Measurements from ENCODE around the gene ELMOD1.
A peak's percentile ranks its signal among the peaks of the same experiment; 100 is the strongest.

Gene ELMOD1

GRCh38 chr11:107583629-107584195 lies 7.2 kb upstream of the ELMOD1 start:
- no peak for DNase-seq

- no peak for DNase-seq
Observed at GRCh38 chr11:107587306-107587979, 3.5 kb upstream of the ELMOD1 start.

- peak in 20 of 51 donors; percentile 8 to 75 (median 26) for DNase-seq
Observed at GRCh38 chr11:107591378-107592230, 657 bp downstream of the ELMOD1 start.

GRCh38 chr11:107592231-107592590 lies 1.3 kb downstream of the ELMOD1 start:
- peak in 1 of 51 donors; percentile 70 for DNase-seq

GRCh38 chr11:107592813-107593212 lies 1.9 kb downstream of the ELMOD1 start:
- DNase-seq, result peak in 2 of 51 donors; percentile 13 to 41

GRCh38 chr11:107593951-107594350 lies 3.0 kb downstream of the ELMOD1 start:
- DNase-seq, result no peak

- DNase-seq, result no peak
Observed at GRCh38 chr11:107594736-107595135, 3.8 kb downstream of the ELMOD1 start.

GRCh38 chr11:107598225-107599139 lies 7.5 kb downstream of the ELMOD1 start:
- peak in 1 of 51 donors; percentile 3 for DNase-seq

- no peak for DNase-seq
Observed at GRCh38 chr11:107605061-107606006, 14.4 kb downstream of the ELMOD1 start.

- no peak for DNase-seq
Observed at GRCh38 chr11:107606141-107606540, 15.2 kb downstream of the ELMOD1 start.

GRCh38 chr11:107608809-107609208 lies 17.9 kb downstream of the ELMOD1 start:
- no peak for DNase-seq

GRCh38 chr11:107609400-107610218 lies 18.7 kb downstream of the ELMOD1 start:
- no peak for DNase-seq

- DNase-seq, result no peak
Observed at GRCh38 chr11:107612445-107612844, 21.5 kb downstream of the ELMOD1 start.

GRCh38 chr11:107619926-107620325 lies 29.0 kb downstream of the ELMOD1 start:
- DNase-seq, result peak in 1 of 51 donors; percentile 33

GRCh38 chr11:107621081-107621480 lies 30.1 kb downstream of the ELMOD1 start:
- DNase-seq, result no peak

GRCh38 chr11:107623183-107623582 lies 32.2 kb downstream of the ELMOD1 start:
- peak in 5 of 51 donors; percentile 1 to 20 (median 2) for DNase-seq

GRCh38 chr11:107624983-107625684 lies 34.2 kb downstream of the ELMOD1 start:
- DNase-seq, result no peak

- DNase-seq, result no peak
Observed at GRCh38 chr11:107625685-107625989, 34.7 kb downstream of the ELMOD1 start.

GRCh38 chr11:107631043-107631442 lies 40.1 kb downstream of the ELMOD1 start:
- no peak for DNase-seq
